Forelimb muscle (tissue), 1 donor: ENCODE measurements around the gene RCOR1. TPM values are rescaled to one million over a fixed set of nuclear protein-coding genes. Genes with fewer than 3 reads are reported as not detected.
"Not testable (repeated sequence)": the region's sequence is repeated elsewhere in the genome, so short reads cannot be mapped to it uniquely, and the experiment has no call there.

Experiments used
- DNase-seq: peaks from one replicate; pipeline ENCODE4 v3.0.0-alpha.2; 2013; ENCODE audit warnings: low read depth
- polyA plus RNA-seq: library from polyadenylated mRNA; unstranded; fragments of 120-200 nt; gene quantifications from one replicate; pipeline ENCODE4 v1.2.1, GENCODE V29; 2013; ENCODE audit not compliant: insufficient read length

The RCOR1 gene
- polyA plus RNA-seq, 1 donor: 23.6 TPM

DNA sequence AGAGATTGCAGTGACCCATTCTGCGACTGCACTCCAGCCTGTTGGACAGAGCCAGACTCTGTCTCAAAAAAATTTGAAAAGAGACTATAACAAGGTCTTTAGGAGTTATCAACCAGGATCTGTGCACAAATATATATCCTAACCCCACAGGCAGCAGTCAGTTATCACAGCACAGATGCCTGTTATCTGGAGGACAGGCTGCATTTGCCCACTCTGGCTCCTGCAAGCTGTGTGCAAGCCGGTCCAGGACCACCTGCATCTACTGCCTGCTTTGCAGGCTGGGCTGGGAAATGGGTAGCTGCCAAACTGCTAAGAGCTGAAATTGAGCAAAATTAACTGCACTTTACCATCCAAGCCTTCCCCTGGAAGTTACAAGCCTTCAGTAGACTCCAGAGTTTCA is 21.4 kb upstream of the RCOR1 start:
- DNase-seq: no peak

DNA sequence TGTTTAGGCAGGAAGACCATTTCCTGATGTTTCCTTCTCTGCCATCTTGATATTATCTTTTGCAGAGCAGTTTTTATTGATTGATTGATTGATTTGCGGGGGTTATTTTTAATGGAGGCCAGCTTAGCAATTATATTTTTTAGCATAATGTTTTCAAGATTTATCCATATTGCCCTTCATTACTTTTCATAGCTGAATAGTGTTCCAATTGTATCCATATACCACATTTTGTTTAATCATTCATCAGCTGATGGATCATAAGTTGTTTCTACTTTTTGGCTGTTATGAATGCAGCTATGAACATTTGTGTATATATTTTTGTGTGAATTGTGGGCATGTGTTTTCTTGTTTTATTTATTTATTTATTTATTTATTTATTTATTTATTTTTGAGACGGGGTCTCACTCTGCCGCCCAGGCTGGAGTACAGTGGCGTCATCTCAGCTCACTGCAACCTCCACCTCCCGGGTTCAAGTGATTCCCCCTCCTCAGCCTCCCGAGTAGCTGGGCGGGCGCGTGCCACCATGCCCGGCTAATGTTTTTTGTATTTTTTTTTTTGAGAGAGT is 20.9 kb upstream of the RCOR1 start:
- DNase-seq: no peak

DNA sequence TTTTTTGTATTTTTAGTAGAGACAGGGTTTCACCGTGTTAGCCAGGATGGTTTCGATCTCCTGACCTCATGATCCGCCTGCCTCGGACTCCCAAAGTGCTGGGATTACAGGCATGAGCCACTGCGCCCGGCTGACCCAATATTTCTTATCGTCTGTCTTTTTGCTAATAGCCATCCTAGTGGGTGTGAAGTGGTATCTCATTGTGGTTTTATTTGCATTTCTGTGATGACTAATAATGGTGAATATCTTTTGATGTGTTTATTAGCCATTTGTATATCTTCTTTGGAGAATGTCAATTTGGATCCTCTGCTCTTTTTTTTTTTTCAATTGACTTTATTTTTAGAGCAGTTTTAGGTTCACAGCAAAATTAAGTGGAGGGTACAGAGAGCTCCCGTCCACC is 19.3 kb upstream of the RCOR1 start:
- not testable (repeated sequence) for DNase-seq

DNA sequence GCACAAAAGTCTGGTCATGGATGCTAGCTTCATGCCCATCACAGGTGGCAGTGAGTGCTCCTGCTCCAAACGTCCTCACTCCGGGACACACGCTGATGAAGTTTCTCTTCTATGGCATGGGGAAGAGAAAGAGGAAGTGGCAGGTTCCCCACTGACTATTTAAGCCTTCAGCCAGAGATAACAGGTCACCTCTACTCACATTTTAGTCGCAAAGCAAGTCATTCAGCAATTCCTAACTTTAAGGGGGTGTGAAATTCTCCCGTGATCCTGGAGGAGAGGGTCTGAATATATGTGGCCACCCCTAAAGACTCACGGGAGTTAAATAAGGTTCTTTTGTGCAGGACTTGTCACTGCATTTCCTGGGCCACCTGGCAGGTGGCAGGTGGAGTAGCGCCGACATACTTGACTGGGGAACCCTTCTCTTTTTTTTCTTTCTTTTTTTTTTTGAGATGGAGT is 18.8 kb upstream of the RCOR1 start:
- no peak for DNase-seq

DNA sequence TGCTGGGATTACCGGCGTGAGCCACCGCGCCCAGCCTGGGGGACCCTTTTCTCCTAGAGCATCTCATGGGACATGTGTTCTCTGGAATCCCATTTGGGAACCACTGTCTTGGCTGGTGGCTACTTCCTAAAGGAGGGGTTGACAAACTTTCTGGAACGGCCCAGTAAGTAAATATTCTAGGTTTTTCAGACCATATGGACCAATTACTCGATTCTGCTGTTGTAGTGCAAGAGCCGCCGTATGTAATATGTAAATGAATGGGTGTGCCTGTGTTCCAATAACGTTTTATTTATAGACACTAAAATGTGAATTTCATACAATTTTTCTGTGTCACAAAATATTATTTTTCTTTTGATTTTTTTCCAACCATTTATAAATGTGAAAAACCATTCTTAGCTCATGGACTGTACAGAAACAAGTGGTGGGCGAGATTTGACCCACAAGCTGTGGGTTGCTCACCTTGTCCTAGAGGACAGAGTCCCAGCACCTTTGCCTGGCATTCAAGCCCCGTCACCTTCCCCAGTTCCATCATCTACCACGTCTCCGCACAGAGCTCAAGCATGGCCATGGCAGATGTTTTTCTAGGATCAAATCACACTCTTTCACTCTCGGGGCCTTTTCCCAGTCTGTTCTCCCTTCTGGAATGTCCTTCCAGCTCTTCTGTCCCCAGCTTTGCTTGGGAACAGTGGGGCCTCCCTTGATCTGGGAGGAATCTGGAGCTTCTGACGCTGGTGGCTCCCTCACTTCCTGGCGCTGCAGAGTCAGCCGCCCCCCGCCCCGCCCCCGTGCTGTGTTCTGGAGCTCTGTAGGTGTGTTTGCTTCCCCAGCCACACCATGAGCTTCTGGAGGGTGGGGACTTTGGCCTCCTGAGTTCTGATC is 17.9 kb upstream of the RCOR1 start:
- no peak for DNase-seq

DNA sequence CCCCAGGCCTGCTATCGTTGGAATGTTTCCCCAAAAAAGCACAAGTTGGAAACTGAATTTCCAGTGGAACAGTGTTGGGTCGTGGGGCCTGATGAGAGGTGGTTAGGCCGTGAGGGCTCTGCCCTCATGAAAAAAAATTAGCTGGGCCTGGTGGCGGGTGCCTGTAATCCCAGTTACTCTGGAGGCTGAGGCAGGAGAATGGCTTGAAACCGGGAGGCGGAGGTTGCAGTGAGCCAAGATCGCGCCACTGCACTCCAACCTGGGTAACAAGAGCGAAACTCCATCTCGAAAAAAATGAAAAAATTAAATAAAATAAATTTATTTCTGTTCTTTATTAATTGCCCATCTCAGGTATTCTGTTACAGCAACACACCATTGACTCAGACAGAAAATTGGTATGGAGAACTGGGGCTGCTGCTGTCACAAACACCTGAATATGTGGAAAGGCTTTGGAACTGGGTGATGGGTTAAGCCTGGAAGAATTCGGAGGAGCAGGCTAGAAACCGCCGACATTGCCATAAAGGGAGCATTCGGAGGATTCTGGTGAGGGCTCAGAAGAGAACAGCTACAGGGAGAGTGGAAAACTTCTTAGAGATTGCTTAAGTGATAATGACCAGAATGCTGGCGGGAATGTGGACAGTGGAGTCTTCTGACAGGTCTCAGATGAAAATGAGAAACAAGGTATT is 17.1 kb upstream of the RCOR1 start:
- no peak for DNase-seq

DNA sequence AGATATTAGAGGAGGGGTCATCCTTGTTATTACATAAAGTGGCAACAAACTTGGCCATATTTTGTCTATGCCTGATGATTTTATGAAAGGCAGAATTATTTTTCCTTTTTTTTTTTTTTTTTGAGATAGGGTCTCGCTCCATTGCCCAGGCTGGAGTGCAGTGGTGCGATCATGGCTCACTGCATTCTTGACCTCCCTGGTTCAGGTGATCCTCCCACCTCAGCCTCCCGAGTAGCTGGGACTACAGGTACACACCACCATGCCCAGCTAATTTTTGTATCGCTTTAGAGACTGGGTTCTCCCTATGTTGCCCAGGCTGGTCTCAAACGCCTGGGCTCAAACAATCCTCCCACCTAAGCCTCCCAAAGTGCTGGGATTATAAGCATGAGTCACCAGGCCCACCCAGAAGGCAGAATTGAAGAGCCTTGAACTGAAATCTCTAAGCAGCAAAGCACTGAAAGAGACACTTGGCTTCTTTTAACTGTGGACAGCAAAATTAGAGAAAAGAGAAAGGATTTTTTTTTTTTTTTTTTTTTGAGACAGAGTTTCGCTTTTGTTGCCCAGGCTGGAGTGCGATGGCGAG is 16.5 kb upstream of the RCOR1 start:
- not testable (repeated sequence) for DNase-seq

DNA sequence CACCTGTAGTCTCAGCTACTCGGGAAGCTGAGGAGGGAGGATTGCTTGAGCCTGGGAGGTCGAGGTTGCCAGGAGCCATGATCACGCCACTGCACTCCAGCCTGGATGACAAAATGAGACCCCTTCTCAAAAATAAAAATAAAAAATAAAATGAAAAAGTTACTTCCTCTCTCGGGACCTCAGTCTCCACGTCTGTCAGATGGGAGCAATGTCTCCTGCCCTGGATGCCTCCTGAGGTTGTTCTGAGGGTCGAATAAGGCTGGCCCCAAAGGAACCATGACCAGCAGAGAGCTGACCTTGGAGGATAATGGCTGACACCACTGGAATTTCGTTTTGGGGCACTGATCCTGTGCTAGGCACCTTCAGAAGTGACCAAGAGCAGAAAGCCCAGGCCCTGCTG is 13.6 kb upstream of the RCOR1 start:
- DNase-seq: no peak

DNA sequence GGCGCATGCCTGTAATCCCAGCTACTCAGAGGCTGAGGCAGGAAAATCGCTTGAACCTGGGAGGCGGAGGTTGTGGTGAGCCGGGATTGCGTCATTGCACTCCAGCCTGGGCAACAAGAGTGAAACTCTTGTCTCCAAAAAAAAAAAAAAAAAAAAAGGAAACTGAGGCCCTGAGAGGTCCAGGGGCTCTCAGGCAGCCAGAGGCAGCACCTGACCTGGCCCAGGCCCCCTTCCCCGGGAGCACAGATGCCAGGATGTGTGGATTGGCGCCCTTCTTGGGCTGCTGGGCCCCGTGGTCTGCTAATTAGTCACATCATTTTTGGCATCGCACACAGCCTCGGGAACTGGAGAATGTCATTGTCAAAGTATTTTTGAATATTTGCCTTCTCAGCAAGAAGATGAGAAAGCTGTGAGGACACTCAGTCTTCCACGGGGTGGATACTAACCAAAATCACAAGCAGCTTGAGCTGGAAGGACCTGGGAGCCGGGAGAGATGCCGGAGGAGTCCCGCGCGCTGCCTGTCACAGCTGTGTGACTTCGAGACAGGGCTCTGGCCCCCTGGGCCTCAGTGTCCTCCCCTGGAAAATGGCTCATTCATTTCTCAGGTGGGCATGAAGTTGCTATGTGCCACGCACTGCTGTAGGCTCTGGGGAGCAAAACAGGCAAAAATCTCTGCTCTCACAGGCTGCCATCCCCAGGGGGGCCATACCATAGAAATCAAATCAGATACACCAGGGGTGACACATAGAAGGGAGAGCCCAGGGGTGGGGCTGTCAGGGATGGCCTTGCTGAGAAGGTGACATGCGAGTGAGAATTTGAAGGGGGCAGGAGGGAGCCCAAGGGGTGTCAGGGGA is 12.5 kb upstream of the RCOR1 start:
- no peak for DNase-seq

DNA sequence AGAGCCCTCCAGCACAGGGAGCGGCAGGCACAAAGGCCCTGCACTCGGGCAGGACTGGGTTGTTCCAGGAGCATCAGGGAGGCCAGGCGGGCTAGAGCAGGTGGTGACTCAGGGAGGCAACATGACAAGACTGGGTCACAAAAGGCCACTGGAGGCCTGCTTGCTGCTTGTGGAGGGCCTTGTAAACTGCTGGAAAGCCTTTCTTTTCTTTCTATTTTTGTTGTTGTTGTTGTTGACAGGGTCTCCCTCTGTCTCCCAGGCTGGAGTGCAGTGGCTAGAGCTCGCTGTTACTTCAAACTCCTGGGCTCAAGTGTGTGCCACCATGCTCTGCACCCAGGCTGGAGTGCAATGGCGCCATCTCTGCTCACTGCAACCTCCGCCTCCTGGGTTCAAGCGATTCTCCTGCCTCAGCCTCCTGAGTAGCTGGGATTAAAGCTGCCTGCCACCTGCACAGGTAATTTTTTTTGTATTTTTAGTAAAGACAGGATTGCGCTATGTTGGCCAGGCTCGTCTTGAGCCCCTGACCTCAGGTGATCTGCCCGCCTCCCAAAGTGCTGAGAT is 11.8 kb upstream of the RCOR1 start:
- DNase-seq: no peak

DNA sequence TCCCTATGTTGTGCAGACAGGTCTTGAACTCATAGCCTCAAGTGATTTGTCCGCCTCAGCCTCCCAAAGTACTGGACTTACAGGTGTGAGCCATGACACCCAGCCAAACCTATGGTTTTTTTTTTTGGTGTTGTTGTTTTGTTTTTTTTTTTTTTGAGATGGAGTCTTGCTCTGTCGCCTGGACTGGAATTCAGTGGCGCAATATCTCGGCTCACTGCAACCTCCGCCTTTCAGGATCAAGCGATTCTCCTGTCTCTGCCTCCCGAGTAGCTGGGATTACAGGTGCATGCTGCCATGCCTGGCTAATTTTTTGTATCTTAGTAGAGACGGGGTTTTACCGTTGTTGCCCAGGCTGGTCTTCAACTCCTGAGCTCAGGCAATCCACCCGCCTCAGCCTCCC is 11.3 kb upstream of the RCOR1 start:
- DNase-seq: no peak

DNA sequence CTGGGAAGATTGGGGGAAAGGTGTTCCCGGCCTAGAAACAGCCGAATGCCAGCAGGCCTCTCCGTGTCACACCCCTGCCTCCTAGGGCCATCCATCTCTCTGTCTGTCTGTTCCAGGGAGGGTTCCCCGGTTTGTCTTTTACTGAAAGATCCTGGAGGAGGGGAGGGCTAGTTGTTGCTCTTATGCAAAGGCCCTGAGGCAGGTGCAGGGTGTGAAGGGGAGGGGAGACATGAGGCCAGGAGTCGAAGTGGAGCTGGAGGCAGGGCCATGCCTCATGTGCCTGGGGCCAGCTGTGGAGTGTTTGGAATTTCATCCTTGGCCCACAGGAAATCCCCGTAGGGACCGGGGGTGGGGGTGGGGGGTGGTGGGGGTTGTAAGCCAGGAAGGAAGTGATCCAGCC is 8.7 kb upstream of the RCOR1 start:
- DNase-seq: no peak

DNA sequence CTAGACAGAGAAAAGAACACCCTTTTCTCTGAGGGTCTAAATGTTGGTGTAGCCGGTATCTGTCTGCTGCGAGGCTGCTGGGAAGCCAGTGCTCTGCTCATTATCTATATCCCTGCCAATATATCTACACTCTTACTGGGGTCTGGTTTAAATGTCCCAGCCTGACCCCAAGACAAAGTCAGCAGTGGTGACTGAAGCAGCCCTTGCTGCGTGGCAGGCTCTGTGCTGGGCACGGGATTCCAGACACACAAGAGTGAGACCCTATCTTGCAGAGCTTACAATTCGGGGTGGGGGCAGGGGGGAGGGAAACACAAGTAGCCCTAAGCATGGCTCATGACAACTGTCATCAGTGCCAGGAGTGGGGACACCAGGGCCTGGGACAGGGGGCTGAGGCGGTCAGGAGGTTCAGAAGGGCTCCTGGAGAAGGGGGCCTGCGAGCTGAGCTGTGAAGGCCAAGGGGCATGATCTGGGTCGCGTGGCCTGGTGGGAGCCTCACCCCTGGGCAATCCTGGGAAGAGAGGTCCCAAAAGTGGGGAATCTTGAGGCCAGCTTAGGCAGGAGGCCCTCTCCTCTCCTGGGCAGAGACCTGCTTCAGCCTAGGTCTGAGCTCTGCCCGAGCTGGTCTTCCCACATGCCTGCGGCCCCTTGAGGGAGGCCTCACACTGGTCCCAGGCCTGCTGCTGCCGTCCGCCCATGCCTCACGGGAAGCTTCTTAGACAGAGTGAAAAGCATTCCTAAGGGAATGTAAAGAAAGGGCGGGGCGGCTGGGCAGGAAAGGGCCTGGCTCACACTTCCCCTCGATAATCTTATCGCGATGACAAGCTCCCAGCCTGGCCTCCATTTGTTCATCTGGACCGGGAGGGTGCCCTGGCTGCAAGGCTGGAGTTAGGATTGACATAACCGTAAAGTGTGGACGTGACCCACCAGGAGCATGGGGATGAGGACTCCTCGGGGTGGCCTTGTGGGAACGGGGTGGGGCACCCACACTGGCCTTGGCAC is 7.3 kb upstream of the RCOR1 start:
- no peak for DNase-seq

DNA sequence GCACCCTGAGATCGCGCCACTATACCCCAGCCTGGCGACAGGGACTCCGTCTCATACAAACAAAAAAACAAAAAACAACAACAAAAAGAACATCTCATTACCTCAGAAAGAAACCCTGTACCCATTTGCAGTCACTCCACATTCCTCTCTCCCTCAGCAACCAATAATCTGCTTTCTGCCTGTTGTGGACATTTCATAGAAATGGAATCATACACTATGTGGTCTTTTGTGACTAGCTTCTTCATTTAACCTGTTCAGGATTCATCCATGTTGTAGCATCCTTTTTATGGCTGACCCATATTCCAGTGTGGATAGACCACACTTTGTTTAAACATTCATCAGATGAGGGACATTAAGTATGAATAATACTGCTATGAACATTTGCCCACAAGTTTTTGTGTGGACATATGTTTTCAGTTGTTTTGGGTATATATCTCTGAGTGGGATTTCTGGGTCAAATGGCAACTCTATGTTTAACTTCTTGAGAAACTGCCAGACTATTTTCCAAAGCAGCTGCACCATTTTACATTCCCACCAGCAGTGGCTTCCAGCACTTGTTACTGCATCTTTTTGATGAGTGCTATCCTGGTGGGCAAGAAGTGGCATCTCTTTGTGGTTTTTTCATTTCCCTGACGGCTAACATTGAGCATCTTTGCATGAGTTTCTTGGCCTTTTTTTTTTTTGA is 5.9 kb upstream of the RCOR1 start:
- DNase-seq: no peak

DNA sequence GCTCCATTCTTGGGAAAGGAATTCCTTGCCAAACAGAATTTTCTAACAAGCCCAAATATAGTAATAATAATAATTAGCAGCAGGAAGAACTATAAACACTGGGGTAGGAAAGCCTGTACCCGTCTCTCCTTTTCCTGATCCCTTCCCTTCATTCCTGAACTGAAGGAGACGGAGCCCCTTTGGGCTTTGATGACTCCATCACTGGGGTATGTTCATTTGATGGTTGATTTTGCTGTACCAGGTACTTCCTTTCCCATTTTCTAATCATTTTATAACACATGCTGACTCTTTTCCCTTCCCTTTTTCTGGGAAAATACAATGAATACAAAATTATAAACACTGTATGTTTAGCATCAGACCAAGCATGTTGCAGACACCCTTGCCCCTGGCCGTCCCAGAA is 3.6 kb upstream of the RCOR1 start:
- DNase-seq: no peak

DNA sequence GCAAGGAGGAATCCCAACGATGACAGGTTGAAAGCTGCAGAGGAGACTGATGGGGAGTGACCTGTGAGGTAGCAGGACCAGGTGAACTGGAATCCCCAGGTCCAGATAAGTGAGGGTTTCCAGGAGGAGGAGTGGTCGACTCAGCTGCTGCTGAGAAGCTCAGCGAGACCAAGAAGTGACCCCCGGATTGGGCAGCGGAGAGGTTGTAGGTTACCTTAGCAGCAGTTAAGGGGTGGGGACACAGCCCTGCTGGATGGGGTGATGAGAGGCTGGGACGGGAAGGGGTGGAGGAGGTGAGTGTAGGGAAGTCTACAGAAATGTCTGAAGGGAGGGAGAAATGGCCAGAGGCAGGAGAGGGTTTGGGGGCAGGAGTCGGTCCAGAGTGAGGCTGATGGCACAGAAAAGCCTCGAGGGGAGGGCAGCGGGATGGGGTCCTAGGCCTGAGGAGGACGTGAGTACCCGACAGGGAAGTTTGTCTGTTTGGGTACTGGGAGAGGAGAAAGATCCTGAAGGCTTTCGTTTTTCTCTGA is 2.6 kb upstream of the RCOR1 start:
- no peak for DNase-seq

DNA sequence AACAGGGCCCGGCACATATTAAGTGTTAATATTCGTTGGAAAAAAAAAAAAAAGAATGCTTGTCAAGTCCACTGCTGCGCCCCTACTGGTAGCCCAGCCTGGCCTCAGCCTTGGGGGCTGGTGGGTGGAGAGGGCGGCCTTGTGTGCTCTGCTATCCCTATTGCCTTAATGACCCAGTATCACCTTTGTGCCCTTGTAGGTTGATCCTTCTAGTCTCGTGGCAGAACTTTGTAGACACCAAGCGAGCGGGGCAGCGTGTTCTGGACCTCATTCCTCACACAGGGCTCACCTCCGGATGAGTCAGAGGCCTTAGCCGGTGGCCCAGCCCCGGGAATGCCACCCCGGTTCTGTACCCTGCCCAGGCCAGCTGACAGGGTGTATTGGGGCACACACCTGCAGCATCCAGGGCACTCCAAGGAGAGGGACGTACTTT is 1.8 kb upstream of the RCOR1 start:
- DNase-seq: no peak

DNA sequence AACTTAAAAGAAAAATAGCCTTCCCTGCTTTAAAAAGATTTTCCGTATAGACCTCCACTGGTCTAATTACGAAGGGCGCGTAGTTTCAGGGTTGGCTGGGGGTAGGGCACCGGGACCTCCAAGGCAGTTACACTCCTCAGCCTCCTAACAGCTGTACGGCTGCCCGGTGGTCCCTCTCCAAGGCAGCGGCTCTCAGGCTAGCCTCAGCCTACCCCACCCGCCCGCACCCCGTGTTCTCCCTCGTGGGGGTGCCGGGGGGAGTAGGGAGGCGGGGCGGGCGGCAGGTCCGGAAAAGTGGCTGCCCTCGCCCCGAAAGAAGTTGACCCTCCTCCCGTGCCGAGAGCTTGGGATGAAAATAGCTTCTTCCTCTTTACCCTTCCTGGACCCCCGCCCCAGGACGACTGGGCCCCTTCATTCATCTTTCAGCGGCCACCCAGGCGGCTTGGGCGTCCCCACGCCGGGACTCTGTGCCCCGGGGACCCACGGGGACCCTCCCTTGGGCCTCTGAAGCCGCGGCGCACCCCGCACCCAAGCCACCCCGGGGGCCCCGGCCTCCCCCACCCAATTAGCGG is 991 bp upstream of the RCOR1 start:
- DNase-seq: no peak

DNA sequence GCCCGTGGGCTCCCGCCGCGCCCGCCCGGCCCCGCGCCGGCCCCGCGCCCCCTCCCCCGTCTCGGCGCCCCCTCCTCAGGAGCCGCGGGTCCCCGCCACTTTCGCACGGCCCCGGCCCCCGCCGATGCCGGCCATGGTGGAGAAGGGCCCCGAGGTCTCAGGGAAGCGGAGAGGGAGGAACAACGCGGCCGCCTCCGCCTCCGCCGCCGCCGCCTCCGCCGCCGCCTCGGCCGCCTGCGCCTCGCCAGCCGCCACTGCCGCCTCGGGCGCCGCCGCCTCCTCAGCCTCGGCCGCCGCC is 263 bp downstream of the RCOR1 start:
- DNase-seq: no peak
